ENCODE data around the gene TMEM150C. TPM values are rescaled to one million over a fixed set of nuclear protein-coding genes. Genes with fewer than 3 reads are reported as not detected.

TMEM150C gene
- total RNA-seq, 1 experiment from 2014 or later, result 1.8 TPM

DNA sequence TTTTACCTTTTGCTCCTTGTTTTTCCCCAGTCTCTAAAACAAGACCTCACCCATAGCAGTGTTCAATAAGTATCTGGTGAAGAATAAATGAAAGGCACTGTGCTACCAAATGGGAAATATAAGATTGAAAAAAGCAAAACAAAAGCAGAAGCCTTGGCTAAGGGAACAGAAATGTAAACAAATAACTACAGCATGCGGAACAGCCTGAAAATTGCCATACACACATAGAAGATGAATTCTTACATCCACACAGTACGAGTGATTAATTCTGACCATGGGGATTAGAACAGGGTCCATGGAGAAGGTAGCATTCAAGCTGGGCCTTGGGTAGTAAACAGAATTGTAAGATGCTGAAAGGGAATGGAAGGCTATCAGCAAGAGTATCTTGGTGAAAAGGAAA is 40.5 kb downstream of the TMEM150C start:
- in situ Hi-C loops (cut with HindIII; ENCODE audit: low pct_unique_long_range_greater_than_20kb, low sequenced_read_pairs), result no loop called here
- Histone ChIP-seq H3K36me3 (ENCODE audit: control insufficient read depth, insufficient read depth, low read length) (no peaks in the 10 kb centered on the region), H3K27ac (ENCODE audit: low read length) (no peak overlapping the region), H3K4me3 (ENCODE audit: low read depth in 2 of 2, low read length in 2 of 2) (no peak overlapping the region), H3K27me3 (ENCODE audit: control insufficient read depth, insufficient read depth, low read length) (no peaks in the 10 kb centered on the region), H3K4me1 (ENCODE audit: control insufficient read depth, insufficient read depth, low read length) (no peaks in the 10 kb centered on the region), H3K9me3 (ENCODE audit: control insufficient read depth, insufficient read depth, low read depth, low read length) (no peaks in the 10 kb centered on the region)
- no peak for TF ChIP-seq TCF7L2 (IDR thresholded peaks at IDR 0.05; ENCODE audit: low read depth, low read length)
- TF ChIP-seq POLR2AphosphoS5 (IDR thresholded peaks at IDR 0.05; ENCODE audit: low read depth, low read length), result no peak
- TF ChIP-seq, protein P1, sequence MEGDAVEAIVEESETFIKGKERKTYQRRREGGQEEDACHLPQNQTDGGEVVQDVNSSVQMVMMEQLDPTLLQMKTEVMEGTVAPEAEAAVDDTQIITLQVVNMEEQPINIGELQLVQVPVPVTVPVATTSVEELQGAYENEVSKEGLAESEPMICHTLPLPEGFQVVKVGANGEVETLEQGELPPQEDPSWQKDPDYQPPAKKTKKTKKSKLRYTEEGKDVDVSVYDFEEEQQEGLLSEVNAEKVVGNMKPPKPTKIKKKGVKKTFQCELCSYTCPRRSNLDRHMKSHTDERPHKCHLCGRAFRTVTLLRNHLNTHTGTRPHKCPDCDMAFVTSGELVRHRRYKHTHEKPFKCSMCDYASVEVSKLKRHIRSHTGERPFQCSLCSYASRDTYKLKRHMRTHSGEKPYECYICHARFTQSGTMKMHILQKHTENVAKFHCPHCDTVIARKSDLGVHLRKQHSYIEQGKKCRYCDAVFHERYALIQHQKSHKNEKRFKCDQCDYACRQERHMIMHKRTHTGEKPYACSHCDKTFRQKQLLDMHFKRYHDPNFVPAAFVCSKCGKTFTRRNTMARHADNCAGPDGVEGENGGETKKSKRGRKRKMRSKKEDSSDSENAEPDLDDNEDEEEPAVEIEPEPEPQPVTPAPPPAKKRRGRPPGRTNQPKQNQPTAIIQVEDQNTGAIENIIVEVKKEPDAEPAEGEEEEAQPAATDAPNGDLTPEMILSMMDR (IDR thresholded peaks at IDR 0.05), result no peak
- ChIA-PET CTCF (no interaction called here), POLR2A (no interaction called here)
- ATAC-seq (no peak), DNase-seq (ENCODE audit: low read depth, low spot score) (no peak)
- BruUV-seq (replicated peaks), result no TSS peak
- intact Hi-C loops (cut with micrococcal nuclease; ENCODE audit: unreplicated experiment), result no loop called here

DNA sequence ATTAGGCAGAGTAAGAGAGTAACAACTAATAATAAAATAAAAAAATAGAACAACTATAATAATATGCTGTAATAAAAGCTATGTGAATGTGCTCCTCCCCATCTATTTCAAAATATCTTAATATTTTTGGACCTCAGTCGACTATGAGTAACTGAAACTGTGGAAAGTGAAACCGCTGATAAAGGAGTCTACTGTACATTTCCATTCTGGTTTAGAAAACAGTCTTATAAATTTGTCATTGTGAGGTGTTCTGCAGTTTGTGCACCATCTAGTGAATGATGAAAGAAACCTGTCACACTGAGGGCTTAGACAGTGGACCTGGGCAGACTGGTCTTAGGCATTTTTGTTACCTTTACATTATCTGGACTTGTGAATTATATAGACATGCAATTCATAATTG is 42.0 kb downstream of the TMEM150C start:
- in situ Hi-C loops (cut with HindIII; ENCODE audit: low pct_unique_long_range_greater_than_20kb, low sequenced_read_pairs), result no loop called here

More for the DNA sequence above, 42.0 kb downstream of the TMEM150C start:
- ChIA-PET POLR2A (no interaction called here), CTCF (no interaction called here)
- TF ChIP-seq SIN3A (IDR thresholded peaks at IDR 0.05; ENCODE audit: borderline replicate concordance, insufficient read depth, low read depth, low read length), result no peak
- TF ChIP-seq POLR2AphosphoS5 (IDR thresholded peaks at IDR 0.05; ENCODE audit: low read depth, low read length), result no peak
- TF ChIP-seq TCF7L2 (IDR thresholded peaks at IDR 0.05; ENCODE audit: low read depth, low read length), result no peak
- TF ChIP-seq, protein P2, sequence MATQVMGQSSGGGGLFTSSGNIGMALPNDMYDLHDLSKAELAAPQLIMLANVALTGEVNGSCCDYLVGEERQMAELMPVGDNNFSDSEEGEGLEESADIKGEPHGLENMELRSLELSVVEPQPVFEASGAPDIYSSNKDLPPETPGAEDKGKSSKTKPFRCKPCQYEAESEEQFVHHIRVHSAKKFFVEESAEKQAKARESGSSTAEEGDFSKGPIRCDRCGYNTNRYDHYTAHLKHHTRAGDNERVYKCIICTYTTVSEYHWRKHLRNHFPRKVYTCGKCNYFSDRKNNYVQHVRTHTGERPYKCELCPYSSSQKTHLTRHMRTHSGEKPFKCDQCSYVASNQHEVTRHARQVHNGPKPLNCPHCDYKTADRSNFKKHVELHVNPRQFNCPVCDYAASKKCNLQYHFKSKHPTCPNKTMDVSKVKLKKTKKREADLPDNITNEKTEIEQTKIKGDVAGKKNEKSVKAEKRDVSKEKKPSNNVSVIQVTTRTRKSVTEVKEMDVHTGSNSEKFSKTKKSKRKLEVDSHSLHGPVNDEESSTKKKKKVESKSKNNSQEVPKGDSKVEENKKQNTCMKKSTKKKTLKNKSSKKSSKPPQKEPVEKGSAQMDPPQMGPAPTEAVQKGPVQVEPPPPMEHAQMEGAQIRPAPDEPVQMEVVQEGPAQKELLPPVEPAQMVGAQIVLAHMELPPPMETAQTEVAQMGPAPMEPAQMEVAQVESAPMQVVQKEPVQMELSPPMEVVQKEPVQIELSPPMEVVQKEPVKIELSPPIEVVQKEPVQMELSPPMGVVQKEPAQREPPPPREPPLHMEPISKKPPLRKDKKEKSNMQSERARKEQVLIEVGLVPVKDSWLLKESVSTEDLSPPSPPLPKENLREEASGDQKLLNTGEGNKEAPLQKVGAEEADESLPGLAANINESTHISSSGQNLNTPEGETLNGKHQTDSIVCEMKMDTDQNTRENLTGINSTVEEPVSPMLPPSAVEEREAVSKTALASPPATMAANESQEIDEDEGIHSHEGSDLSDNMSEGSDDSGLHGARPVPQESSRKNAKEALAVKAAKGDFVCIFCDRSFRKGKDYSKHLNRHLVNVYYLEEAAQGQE (IDR thresholded peaks at IDR 0.05; ENCODE audit: insufficient read depth in 1 of 2, low read depth in 2 of 2, low read length in 1 of 2), result no peak
- TF ChIP-seq, protein P1 (IDR thresholded peaks at IDR 0.05), result no peak
- Histone ChIP-seq H3K4me1 (ENCODE audit: control insufficient read depth, insufficient read depth, low read length) (no peaks in the 10 kb centered on the region), H3K4me3 (ENCODE audit: low read depth in 2 of 2, low read length in 2 of 2) (no peak overlapping the region), H3K27ac (ENCODE audit: low read length) (no peak overlapping the region), H3K36me3 (ENCODE audit: control insufficient read depth, insufficient read depth, low read length) (no peaks in the 10 kb centered on the region), H3K27me3 (ENCODE audit: control insufficient read depth, insufficient read depth, low read length) (no peaks in the 10 kb centered on the region), H3K9me3 (ENCODE audit: control insufficient read depth, insufficient read depth, low read depth, low read length) (no peaks in the 10 kb centered on the region)
- DNase-seq (ENCODE audit: low read depth, low spot score) (no peak), ATAC-seq (no peak)
- no TSS peak for BruUV-seq (replicated peaks)
- intact Hi-C loops (cut with micrococcal nuclease; ENCODE audit: unreplicated experiment), result no loop called here
